NT2/D1 (cell line): ENCODE measurements around the gene USF1.

Source experiments
- SUZ12 ChIP-seq: IDR thresholded peaks from 2 replicates; pipeline ENCODE4 v1.6.1; 2011; ENCODE audit not compliant: insufficient read length, insufficient read depth; ENCODE audit errors: extremely low read depth
- YY1 ChIP-seq: IDR thresholded peaks from 2 replicates; pipeline ENCODE4 v1.6.1; 2011; ENCODE audit not compliant: insufficient read length, insufficient read depth
- ZNF274 ChIP-seq: IDR thresholded peaks from 2 replicates; pipeline ENCODE4 v1.6.1; 2011; ENCODE audit warnings: mild to moderate bottlenecking, low read depth, low read length

DNA sequence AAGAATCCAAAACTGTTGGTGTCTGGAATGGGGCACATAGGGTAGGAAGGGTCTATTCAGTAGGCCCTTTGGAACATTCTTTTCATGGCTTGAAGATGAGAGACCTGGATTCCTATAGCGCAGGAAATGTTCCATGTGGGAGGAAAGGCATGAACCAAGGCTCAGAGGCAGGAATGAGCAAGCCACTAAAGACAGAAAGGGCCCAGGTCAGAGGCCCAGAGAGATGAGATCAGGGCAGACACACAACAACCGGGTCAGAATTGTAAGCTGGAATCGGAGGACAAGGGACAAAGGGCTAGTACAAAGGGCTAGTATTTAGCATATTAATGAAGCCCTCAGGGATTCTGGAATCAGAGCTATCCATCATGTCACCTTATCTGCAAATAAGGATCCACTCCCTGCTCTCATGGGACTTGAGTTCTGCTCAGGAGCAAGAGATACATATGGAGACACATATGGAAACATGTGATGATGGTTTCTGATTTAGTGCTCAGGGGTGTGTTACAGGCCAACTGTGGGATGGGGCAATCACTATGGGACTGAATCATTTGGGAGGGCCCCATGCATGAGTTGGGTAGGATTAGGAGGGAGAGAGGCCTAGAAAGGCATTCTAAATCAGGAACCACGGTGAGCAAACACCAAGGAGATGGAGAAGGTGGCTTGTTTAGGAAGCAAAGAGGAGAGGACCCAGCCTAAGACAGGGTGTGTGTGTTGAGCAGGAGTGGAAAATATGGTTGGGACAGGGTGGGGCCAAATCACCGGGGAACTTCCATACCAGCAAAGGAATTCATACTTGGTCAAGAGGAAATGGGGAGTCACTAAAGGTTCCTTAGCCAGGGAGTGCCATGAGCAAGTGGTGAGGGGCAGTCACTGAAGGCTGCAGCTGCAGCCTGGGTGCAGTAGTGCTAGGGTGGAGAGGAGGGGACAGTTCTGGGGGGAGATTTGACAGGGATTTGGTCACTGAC, 34.9 kb upstream of the USF1 start:
- TF ChIP-seq ZNF274 (no peak), SUZ12 (no peak), YY1 (no peak)
